Astrocyte (in vitro differentiated cells and primary cell): ENCODE data around the gene ASCC3.

Experiments used
- EZH2 ChIP-seq: IDR thresholded peaks from 2 replicates; pipeline ENCODE4 v1.6.1; 2012; ENCODE audit warnings: mild to moderate bottlenecking, low read length, inconsistent platforms; ENCODE audit not compliant: insufficient read depth
- TF ChIP-seq, protein P1 (sequence below): IDR thresholded peaks from 2 replicates; pipeline ENCODE4 v1.5.1; 2011; ENCODE audit warnings: low read depth, mild to moderate bottlenecking, inconsistent platforms, low read length, moderate library complexity; ENCODE audit not compliant: insufficient read depth

DNA sequence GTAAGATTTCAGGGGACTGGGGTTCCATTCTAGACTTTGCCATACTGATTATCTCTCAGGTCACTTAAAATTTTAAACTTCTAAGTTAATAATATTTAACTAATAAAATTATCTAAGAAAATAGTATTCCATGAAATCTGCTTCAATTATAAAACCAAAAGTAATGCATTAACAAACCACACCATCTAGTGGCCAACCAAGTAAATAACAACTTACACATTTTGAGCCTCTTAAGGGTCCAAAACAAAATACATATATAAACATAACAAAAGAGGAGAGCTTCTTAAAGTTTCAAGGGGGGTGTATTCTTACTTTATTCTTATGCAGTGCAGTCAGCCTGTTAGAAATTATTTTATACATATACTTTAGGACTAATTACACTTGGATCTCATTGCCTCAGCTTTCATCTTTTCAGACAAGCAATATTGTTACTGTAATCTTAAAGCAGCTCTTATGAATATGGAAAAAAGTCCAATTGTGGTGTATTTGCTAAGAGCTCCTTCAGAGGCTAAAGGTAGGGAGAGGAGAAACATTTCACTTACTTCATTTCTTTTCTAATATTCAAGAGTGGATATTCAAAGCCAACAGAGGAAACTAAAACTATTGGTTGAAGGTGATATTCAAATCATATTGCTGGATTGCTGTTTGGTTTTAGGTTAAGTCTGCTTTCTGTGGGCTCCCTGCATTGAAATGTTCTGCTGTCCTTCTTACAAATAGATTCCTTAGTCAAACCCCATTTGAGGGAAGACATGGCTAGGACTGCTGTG, 216.7 kb downstream of the ASCC3 start:
- TF ChIP-seq, protein P1, sequence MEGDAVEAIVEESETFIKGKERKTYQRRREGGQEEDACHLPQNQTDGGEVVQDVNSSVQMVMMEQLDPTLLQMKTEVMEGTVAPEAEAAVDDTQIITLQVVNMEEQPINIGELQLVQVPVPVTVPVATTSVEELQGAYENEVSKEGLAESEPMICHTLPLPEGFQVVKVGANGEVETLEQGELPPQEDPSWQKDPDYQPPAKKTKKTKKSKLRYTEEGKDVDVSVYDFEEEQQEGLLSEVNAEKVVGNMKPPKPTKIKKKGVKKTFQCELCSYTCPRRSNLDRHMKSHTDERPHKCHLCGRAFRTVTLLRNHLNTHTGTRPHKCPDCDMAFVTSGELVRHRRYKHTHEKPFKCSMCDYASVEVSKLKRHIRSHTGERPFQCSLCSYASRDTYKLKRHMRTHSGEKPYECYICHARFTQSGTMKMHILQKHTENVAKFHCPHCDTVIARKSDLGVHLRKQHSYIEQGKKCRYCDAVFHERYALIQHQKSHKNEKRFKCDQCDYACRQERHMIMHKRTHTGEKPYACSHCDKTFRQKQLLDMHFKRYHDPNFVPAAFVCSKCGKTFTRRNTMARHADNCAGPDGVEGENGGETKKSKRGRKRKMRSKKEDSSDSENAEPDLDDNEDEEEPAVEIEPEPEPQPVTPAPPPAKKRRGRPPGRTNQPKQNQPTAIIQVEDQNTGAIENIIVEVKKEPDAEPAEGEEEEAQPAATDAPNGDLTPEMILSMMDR, result peak; percentile 56
- TF ChIP-seq EZH2, result no peak
